Activated CD4-positive, alpha-beta T cell treated with anti-CD3 and anti-CD28 coated beads, Interleukin-2, amount 10 ng/mL, durations not matched to agents 7 days and 5 days (primary cell): ENCODE data around the gene HUNK. TPM values are rescaled to one million over a fixed set of nuclear protein-coding genes. Genes with fewer than 3 reads are reported as not detected.

ENCODE experiments used
- CTCF ChIA-PET: fragments of 350-600 bp; sonication (Branson Sonifier 250); formaldehyde crosslinking; loops from one replicate; lab custom pipeline; 2021; ENCODE audit warnings: antibody characterized with exemption; lab: Charles Lee
- POLR2A ChIA-PET: fragments of 350-600 bp; sonication (Branson Sonifier 250); formaldehyde crosslinking; loops from one replicate; lab custom pipeline; 2021; ENCODE audit warnings: antibody characterized with exemption; lab: Charles Lee
- DNase-seq: peaks from one replicate; pipeline ENCODE4 v3.0.0-alpha.2; 2020
- H3K27ac Mint-ChIP-seq: one replicate; pipeline ENCODE4 v1.8.0; 2021; ENCODE audit warnings: mild to moderate bottlenecking, moderate library complexity, mixed read lengths
- H3K27me3 Mint-ChIP-seq: one replicate; pipeline ENCODE4 v1.8.0; 2021; ENCODE audit warnings: mixed read lengths
- H3K36me3 Mint-ChIP-seq: one replicate; pipeline ENCODE4 v1.8.0; 2021; ENCODE audit warnings: low read depth, mixed read lengths
- H3K4me1 Mint-ChIP-seq: one replicate; pipeline ENCODE4 v1.8.0; 2021; ENCODE audit warnings: mixed read lengths
- H3K4me3 Mint-ChIP-seq: one replicate; pipeline ENCODE4 v1.8.0; 2021; ENCODE audit warnings: mild to moderate bottlenecking, moderate library complexity, mixed read lengths
- H3K9me3 Mint-ChIP-seq: one replicate; pipeline ENCODE4 v1.8.0; 2021; ENCODE audit warnings: mixed read lengths
- total RNA-seq, 2 experiments: library from RNA; stranded (reverse); gene quantifications; one replicate each; pipeline ENCODE4 v1.2.3, GENCODE V29; 2021

HUNK gene
- total RNA-seq, 2 experiments from 2014 or later: 0.15 to 0.17 TPM

DNA sequence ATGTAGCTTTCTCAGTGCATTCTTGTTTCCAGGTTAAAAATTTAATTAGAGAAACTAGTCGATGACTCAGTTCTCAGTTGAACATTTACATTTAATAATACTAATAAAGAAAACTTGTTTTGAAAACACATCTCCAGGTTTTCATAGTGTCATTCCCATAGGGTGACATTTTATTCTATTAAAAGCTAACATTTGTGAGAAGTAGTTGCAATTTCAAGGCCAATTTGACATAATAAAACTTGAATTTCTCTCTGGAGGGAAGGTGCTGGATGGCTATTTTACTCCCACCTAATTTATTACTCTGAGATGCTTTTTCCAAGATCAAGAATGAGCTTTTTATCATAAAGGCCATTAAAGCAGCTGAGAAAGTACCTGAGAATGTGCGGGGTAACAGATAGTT lies 16.6 kb downstream of the HUNK start:
- no peak overlapping the region for H3K4me3 Mint-ChIP-seq
- POLR2A ChIA-PET: no interaction called here
- DNase-seq: no peak
- H3K27me3 Mint-ChIP-seq: peaks cover 4% of the 10 kb centered on the region
- CTCF ChIA-PET: interaction anchor here (0.6 kb wide), 1 partner anchor 14 kb away, joined by 3 read pairs; no protein-coding TSS in a partner anchor
- peaks cover 2% of the 10 kb centered on the region for H3K9me3 Mint-ChIP-seq
- H3K4me1 Mint-ChIP-seq: no peaks in the 10 kb centered on the region
- no peak overlapping the region for H3K27ac Mint-ChIP-seq
- no peaks in the 10 kb centered on the region for H3K36me3 Mint-ChIP-seq

DNA sequence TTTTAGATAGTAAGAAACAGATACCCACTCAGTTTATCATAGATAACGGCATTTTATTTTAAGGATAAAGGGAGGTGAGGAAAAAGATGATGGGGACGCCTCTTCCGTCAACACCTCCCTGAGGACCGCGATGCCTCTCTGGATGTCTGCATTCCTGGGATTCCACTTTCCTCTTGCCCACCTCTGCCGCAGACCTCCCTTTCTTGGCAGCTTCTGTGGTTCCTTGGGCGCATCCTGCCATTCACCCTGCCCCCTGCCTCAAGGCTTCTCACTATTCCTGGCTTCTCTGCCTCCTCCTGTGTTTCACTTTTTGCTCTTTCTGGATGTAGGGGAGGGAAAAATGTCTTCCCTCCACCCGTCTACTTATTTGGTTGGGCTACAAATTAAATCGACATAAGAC lies 19.9 kb downstream of the HUNK start:
- POLR2A ChIA-PET: no interaction called here
- Mint-ChIP-seq H3K4me3 (no peak overlapping the region), H3K36me3 (no peaks in the 10 kb centered on the region), H3K27me3 (peaks cover 4% of the 10 kb centered on the region), H3K9me3 (no peaks in the 10 kb centered on the region), H3K4me1 (no peaks in the 10 kb centered on the region), H3K27ac (no peak overlapping the region)
- DNase-seq: no peak
- CTCF ChIA-PET: no interaction called here

DNA sequence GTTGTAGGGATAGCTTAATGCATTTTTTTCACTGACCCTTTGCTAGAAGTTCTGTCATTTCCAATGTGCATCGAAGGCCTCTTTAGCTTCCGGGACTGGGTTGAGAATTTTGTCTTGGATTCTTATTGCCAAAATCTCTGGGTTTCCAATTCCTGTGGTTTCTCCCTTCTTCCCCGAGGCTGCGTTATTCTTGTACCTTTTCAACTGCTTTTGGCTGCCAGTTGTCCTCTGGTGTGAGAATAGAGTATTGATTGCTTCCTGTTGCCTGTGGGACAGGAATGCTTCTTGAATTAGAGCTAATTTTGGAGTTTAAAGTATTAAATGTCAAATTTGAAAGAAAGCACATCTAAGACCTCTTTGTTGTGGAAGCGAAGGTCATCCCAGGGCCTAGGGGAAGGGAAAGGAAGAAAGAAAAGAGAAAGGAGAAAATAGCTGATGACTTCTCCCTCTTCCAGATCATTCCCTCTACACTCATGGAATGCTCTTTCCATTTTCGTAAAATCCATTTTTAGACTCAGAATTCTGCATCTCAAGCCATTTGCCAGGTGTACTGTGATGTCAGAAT lies 21.1 kb downstream of the HUNK start:
- Mint-ChIP-seq H3K36me3 (no peaks in the 10 kb centered on the region), H3K27me3 (peaks cover 4% of the 10 kb centered on the region), H3K4me3 (no peak overlapping the region), H3K27ac (no peak overlapping the region), H3K9me3 (no peaks in the 10 kb centered on the region), H3K4me1 (no peaks in the 10 kb centered on the region)
- CTCF ChIA-PET: interaction anchor here (1.2 kb wide), 1 partner anchor 14 kb away, joined by 3 read pairs; no protein-coding TSS in a partner anchor
- POLR2A ChIA-PET: no interaction called here
- DNase-seq: no peak

DNA sequence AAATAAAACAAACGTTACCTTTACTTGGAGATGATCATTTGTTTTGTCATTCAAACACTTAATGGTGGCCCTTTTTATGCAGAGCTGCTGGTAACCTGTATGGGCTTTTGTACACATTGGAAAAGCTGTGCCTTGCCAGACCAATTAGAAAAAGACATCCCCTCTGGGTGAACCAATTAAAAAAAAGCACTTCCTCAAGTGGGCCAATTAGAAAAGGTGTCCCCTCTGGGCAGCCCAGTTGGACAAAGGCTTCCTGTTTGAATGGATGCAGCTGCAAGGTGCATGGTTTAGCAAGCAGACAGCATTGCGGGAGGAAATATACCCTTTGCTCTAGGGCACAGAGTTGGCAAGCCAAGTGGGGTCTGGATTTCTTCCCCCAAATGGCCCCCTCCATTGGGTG lies 21.6 kb downstream of the HUNK start:
- no peaks in the 10 kb centered on the region for H3K4me1 Mint-ChIP-seq
- ChIA-PET POLR2A (no interaction called here), CTCF (interaction anchor here (1.2 kb wide), 1 partner anchor 15 kb away, joined by 3 read pairs; no protein-coding TSS in a partner anchor)
- H3K36me3 Mint-ChIP-seq: no peaks in the 10 kb centered on the region
- H3K27me3 Mint-ChIP-seq: peaks cover 4% of the 10 kb centered on the region
- DNase-seq: no peak
- no peaks in the 10 kb centered on the region for H3K9me3 Mint-ChIP-seq
- no peak overlapping the region for H3K4me3 Mint-ChIP-seq
- H3K27ac Mint-ChIP-seq: no peak overlapping the region

DNA sequence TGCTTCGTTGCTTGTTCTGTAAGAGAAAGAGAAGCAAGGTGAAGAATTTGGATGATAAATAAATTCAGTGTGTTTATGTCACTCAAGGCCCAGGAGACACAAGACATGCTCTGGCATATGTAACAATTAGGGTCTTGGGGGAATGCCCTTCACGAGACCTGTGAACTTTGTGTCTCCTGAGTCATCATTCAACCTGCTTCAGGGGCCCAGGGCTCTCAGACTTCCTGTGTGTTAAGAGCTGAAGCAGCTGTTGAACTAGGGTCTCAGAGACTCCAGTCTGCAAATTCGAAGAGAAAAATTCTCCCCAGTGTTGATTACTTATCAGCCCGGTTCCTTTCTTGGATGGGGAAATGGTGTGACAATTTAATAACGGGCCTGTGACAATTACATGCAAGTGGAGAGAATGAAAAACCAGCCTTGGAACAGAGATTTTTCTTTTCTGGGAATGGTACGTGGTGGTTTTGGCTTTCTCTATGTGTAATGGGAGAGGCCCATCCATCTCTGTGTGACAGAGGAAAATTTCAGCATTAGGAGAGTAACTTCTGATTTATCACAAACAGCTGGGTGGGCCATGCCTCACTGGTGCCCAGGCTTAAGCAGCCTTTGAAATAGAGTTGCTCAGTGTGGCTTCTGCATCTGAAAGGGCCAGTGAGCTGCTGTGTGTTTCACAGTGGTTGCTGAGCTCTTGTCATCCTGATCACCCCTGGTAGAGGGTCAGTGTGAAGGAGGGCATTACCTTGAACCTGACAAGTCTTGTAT lies 22.4 kb downstream of the HUNK start:
- Mint-ChIP-seq H3K9me3 (no peaks in the 10 kb centered on the region), H3K4me1 (no peaks in the 10 kb centered on the region), H3K36me3 (no peaks in the 10 kb centered on the region), H3K27me3 (peaks cover 4% of the 10 kb centered on the region), H3K27ac (no peak overlapping the region), H3K4me3 (no peak overlapping the region)
- ChIA-PET POLR2A (no interaction called here), CTCF (interaction anchor here (1.2 kb wide), 1 partner anchor 15 kb away, joined by 3 read pairs; no protein-coding TSS in a partner anchor)
- DNase-seq: no peak

DNA sequence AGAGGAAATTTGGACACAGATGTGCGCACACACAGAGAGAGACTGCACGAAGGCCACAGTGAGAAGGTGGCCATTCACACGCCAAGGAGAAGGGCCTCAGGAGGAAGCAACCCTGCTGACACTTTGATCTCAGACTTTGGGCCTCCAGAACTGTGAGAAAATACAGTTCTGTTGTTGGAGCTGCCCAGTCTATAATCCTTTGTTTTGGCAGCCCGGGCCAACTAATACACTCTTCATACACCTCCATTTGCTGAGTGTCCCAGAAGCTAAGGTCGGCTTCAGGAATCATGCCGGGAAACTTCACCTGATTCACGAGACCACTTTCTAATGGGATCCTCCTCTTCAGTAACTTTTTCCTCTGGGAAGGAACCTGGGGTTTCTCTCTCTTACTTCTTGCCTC lies 23.2 kb downstream of the HUNK start:
- CTCF ChIA-PET: no interaction called here
- no peaks in the 10 kb centered on the region for H3K4me1 Mint-ChIP-seq
- H3K27ac Mint-ChIP-seq: no peak overlapping the region
- no peaks in the 10 kb centered on the region for H3K36me3 Mint-ChIP-seq
- peaks cover 4% of the 10 kb centered on the region for H3K27me3 Mint-ChIP-seq
- POLR2A ChIA-PET: no interaction called here
- DNase-seq: no peak
- H3K9me3 Mint-ChIP-seq: no peaks in the 10 kb centered on the region
- H3K4me3 Mint-ChIP-seq: no peak overlapping the region

DNA sequence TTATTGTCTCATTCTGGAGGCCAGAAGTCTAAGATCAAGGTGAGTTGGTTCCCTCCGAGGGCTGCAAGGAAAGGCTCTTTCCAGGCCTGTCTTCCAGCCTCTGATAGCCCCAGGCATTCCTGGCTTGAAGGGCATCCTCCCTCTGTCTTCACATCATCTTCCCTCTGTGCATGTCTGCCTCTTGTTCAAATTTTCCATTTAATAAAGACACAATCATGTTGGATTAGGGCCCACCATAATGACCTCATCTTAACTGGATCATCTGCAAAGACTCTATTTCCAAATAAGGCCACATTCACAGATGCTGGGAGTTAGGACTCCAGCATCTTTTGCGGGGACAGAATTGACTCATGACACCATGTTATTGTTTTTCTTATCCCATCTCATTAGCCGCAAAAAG lies 24.5 kb downstream of the HUNK start:
- peaks cover 4% of the 10 kb centered on the region for H3K27me3 Mint-ChIP-seq
- POLR2A ChIA-PET: no interaction called here
- H3K36me3 Mint-ChIP-seq: no peaks in the 10 kb centered on the region
- H3K4me1 Mint-ChIP-seq: no peaks in the 10 kb centered on the region
- CTCF ChIA-PET: no interaction called here
- H3K4me3 Mint-ChIP-seq: no peak overlapping the region
- H3K9me3 Mint-ChIP-seq: no peaks in the 10 kb centered on the region
- no peak overlapping the region for H3K27ac Mint-ChIP-seq
- no peak for DNase-seq

DNA sequence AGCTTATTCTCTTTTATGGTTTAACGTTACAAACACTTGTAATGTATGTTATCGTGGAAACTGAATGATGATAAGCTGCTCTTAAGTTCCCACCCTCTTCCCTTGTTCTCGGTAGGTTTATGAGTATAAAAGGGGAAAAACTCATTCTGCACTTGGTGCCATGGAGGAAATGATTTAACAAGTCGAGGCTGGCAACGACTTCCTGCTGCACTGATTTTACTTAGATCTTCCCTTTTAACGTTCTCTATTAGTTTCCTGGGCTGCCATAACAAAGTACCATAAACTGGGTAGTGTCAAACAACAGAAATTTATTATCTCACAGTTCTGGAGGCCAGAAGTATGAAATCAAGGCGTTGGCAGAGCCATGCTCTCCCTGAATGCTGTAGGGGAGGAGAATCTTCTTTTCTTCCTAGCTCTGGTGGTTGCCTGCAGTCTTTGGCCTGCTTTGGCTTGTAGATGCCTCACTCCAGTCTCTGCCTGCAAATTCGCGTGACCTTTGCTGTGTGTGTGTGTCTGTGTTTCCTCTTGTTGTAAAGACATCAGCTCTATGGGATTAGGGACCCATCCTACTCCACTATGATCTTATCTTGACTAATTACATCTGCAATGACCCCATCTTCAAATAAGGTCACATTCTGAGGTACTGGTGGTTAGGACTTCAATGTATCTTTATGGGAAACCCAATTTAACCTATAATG lies 26.3 kb downstream of the HUNK start:
- peaks cover 2% of the 10 kb centered on the region for H3K27me3 Mint-ChIP-seq
- ChIA-PET CTCF (no interaction called here), POLR2A (no interaction called here)
- no peaks in the 10 kb centered on the region for H3K4me1 Mint-ChIP-seq
- no peaks in the 10 kb centered on the region for H3K36me3 Mint-ChIP-seq
- no peaks in the 10 kb centered on the region for H3K9me3 Mint-ChIP-seq
- no peak overlapping the region for H3K4me3 Mint-ChIP-seq
- H3K27ac Mint-ChIP-seq: no peak overlapping the region
- no peak for DNase-seq

DNA sequence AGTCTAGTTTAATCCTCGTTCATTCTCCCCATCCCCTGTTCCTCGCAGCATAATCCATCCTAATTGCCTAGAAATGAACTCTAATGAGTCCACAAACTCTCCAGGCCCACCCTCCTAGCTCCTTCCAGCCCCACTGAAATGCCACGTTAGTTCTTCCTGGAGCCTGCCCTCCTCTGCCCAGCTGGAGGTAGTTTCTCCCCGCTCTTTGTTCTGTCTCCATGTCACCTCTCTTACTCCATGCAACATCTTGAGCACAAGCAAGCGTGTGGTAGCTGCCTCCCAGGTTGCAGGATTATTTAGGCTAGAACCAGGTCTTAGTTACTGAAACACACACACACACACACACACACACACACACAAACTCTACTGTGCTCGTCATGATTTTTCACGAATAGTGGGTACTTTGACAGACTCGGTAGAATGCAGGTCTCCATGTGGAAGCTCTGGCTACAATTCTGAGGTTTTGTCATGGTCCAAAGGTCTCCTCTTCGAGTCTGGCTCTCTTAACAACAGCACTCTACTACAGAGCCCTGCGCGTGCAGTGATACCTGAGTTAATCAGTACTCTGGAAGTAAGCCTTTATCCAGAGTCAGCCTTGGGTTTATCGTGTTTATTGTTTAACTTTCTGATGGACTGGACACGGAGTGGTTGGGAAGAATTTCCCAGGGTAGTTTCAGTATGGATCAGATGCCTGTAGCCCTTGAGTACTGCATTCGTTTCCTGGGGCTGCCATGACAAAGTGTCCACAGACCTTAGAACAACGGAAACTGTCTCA lies 27.5 kb downstream of the HUNK start:
- Mint-ChIP-seq H3K4me1 (no peaks in the 10 kb centered on the region), H3K27me3 (peaks cover 2% of the 10 kb centered on the region), H3K36me3 (no peaks in the 10 kb centered on the region), H3K27ac (no peak overlapping the region), H3K9me3 (no peaks in the 10 kb centered on the region), H3K4me3 (no peak overlapping the region)
- POLR2A ChIA-PET: no interaction called here
- CTCF ChIA-PET: no interaction called here
- DNase-seq: no peak

DNA sequence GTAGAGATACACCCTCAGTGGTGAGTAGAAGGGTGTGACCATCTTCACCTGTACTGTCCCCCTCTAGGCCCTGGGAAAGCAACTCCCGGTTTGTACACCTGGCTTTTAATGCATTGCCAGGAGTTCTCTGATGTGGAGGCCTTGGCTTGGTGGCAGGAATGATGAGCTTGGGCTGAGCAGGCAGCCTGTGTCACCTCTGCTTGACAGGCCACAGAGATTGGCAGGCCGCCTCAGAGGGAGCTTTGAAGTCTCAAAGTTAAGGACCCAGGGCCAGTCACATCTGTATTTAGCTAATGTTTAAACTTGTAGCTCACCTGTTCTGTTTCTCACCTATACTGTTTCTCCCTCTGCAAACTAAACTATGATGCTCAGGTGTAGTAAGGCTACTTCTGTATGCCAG lies 28.5 kb downstream of the HUNK start:
- CTCF ChIA-PET: no interaction called here
- Mint-ChIP-seq H3K4me1 (no peaks in the 10 kb centered on the region), H3K27me3 (peaks cover 2% of the 10 kb centered on the region), H3K9me3 (no peaks in the 10 kb centered on the region), H3K27ac (no peak overlapping the region), H3K36me3 (no peaks in the 10 kb centered on the region), H3K4me3 (no peak overlapping the region)
- DNase-seq: no peak
- POLR2A ChIA-PET: no interaction called here

DNA sequence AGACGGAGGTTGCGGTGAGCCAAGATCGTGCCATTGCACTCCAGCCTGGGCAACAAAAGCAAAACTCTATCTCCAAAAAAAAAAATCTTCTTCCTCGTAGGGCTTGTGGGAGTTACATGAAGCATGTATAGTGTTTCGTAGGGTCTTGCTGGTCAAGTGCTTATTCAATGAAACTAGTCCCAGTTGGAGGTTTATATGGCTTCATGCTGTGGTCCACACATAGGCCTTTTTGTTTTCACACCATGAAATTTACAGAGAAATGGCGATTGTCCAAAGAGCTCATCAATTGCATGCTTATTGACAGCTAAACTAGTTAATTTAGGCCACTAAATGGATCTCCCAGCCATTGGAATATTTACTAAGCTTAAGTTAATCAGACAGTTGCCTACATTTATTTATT lies 29.6 kb downstream of the HUNK start:
- Mint-ChIP-seq H3K9me3 (no peaks in the 10 kb centered on the region), H3K4me3 (no peak overlapping the region), H3K36me3 (no peaks in the 10 kb centered on the region), H3K27me3 (peaks cover 4% of the 10 kb centered on the region), H3K4me1 (no peaks in the 10 kb centered on the region), H3K27ac (no peak overlapping the region)
- ChIA-PET POLR2A (no interaction called here), CTCF (interaction anchor here (0.5 to 0.7 kb wide), 3 partner anchors 65 to 702 kb away, joined by 3 to 6 read pairs (median 3); no protein-coding TSS in a partner anchor)
- DNase-seq: no peak

DNA sequence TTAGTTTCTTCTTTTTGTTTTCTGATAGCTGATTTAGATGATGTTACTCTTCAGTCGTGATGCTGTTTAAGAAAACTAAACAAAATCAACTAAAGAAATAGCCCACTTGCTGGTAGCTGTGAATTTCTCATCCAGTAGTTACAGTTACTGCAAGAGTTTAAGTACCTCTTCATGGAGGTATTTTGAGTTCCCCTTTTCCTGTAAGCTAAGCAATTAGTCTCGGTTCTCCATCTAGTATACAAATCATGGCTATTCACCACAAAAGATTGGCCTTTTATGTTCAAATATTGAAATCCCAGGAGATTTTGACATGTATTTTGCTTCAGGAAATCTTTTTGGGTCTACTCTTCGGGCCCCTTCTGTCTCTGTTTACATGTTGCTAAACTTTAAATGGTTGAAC lies 31.1 kb downstream of the HUNK start:
- CTCF ChIA-PET: no interaction called here
- H3K27ac Mint-ChIP-seq: no peak overlapping the region

More for the DNA sequence above, 31.1 kb downstream of the HUNK start:
- H3K27me3 Mint-ChIP-seq: peaks cover 12% of the 10 kb centered on the region
- H3K4me1 Mint-ChIP-seq: no peaks in the 10 kb centered on the region
- POLR2A ChIA-PET: no interaction called here
- DNase-seq: no peak
- no peaks in the 10 kb centered on the region for H3K36me3 Mint-ChIP-seq
- no peak overlapping the region for H3K4me3 Mint-ChIP-seq
- H3K9me3 Mint-ChIP-seq: no peaks in the 10 kb centered on the region
